Measurements from ENCODE around the gene IMPACT. TPM values are rescaled to one million over a fixed set of nuclear protein-coding genes. Genes with fewer than 3 reads are reported as not detected.

IMPACT gene
- total RNA-seq, 1 experiment from 2014 or later, result 48.8 TPM

Other genes starting within 250 kb of the IMPACT start
- gene OSBPL1A, start 28.8 kb upstream of the IMPACT start, total RNA-seq (2021), result 53.1 to 55.1 TPM (median 54.4 TPM) in 3 replicates
- gene HRH4, start 34.0 kb downstream of the IMPACT start, total RNA-seq (2021), result not detected in 3 replicates

All from WTC11 (cell line).